KMS-11 (cell line): ENCODE measurements around the gene CASQ1.

Experiments
- H2AFZ ChIP-seq: fragments of 200-600 bp; sonication (generic); 2 replicates; pipeline ENCODE4 v1.6.1; 2016; ENCODE audit warnings: antibody characterized with exemption, mixed run types, low read depth
- H3K27ac ChIP-seq: fragments of 200-600 bp; sonication (generic); 2 replicates; pipeline ENCODE4 v1.6.1; 2016; ENCODE audit warnings: mild to moderate bottlenecking, mixed run types
- H3K27me3 ChIP-seq: fragments of 200-600 bp; sonication (generic); 2 replicates; pipeline ENCODE4 v1.6.1; 2017; ENCODE audit warnings: mild to moderate bottlenecking, low read depth, mixed run types, moderate library complexity; ENCODE audit not compliant: insufficient read depth
- H3K36me3 ChIP-seq: fragments of 200-600 bp; sonication (generic); 2 replicates; pipeline ENCODE4 v1.6.1; 2017; ENCODE audit warnings: mild to moderate bottlenecking, mixed run types; ENCODE audit not compliant: insufficient read depth
- H3K4me1 ChIP-seq: fragments of 200-600 bp; sonication (generic); 2 replicates; pipeline ENCODE4 v1.6.1; 2016; ENCODE audit warnings: mild to moderate bottlenecking, low read depth, mixed run types; ENCODE audit not compliant: poor library complexity, severe bottlenecking
- H3K4me2 ChIP-seq: fragments of 200-600 bp; sonication (generic); 2 replicates; pipeline ENCODE4 v1.7.0; 2016; ENCODE audit warnings: mild to moderate bottlenecking, mixed run types
- H3K4me3 ChIP-seq: fragments of 200-600 bp; sonication (generic); IDR thresholded peaks from 2 replicates; pipeline ENCODE4 v1.6.1; 2017; ENCODE audit warnings: low read depth, low read length, mixed read lengths; ENCODE audit not compliant: insufficient read depth
- H3K79me2 ChIP-seq: fragments of 200-600 bp; sonication (generic); 2 replicates; pipeline ENCODE4 v1.6.1; 2016; ENCODE audit warnings: low read depth, mixed run types; ENCODE audit not compliant: insufficient read depth
- H3K9ac ChIP-seq: fragments of 200-600 bp; sonication (generic); 2 replicates; pipeline ENCODE4 v1.6.1; 2016; ENCODE audit warnings: mild to moderate bottlenecking, mixed run types
- H4K20me1 ChIP-seq: fragments of 200-600 bp; sonication (generic); 2 replicates; pipeline ENCODE4 v1.6.1; 2016; ENCODE audit warnings: mild to moderate bottlenecking, mixed run types; ENCODE audit not compliant: insufficient read depth
- CTCF ChIP-seq: fragments of 200-600 bp; sonication (generic); conservative IDR thresholded peaks from 2 replicates; pipeline ENCODE4 v1.6.1; 2017; ENCODE audit warnings: low read depth, mild to moderate bottlenecking, antibody characterized with exemption, low read length, moderate library complexity, mixed read lengths

Gene CASQ1

GRCh38 chr1:160207118-160207650 lies 16.8 kb downstream of the CASQ1 start:
- Histone ChIP-seq H3K27ac (no peak overlapping the region), H3K79me2 (peaks cover 47% of the 10 kb centered on the region), H3K27me3 (no peaks in the 10 kb centered on the region), H2AFZ (no peak overlapping the region), H3K4me3 (no peak overlapping the region), H3K4me1 (peaks cover 66% of the 10 kb centered on the region), H3K4me2 (peak overlapping the region; percentile 95; the same call in 1 of the 2 replicates), H3K9ac (no peak overlapping the region), H3K36me3 (peaks cover 7% of the 10 kb centered on the region; the same call in 1 of the 2 replicates), H4K20me1 (0 out of 2 replicates have a peak, but pooled peaks cover 4% of the 10 kb centered on the region)
- no peak for TF ChIP-seq CTCF

GRCh38 chr1:160207771-160208556 lies 17.6 kb downstream of the CASQ1 start:
- Histone ChIP-seq H3K79me2 (peaks cover 47% of the 10 kb centered on the region), H4K20me1 (0 out of 2 replicates have a peak, but pooled peaks cover 4% of the 10 kb centered on the region), H3K4me3 (no peak overlapping the region), H3K27ac (no peak overlapping the region; the same call in 1 of the 2 replicates), H2AFZ (no peak overlapping the region), H3K27me3 (no peaks in the 10 kb centered on the region), H3K9ac (no peak overlapping the region), H3K36me3 (peaks cover 12% of the 10 kb centered on the region; the same call in 1 of the 2 replicates), H3K4me2 (no peak overlapping the region), H3K4me1 (peaks cover 66% of the 10 kb centered on the region)
- TF ChIP-seq CTCF = no peak

GRCh38 chr1:160208557-160209320 lies 18.4 kb downstream of the CASQ1 start:
- TF ChIP-seq CTCF = no peak
- H3K27me3 ChIP-seq = no peaks in the 10 kb centered on the region
- H4K20me1 ChIP-seq = 0 out of 2 replicates have a peak, but pooled peaks cover 4% of the 10 kb centered on the region
- H3K4me2 ChIP-seq = no peak overlapping the region; the same call in 1 of the 2 replicates
- no peak overlapping the region for H2AFZ ChIP-seq
- H3K36me3 ChIP-seq = peaks cover 17% of the 10 kb centered on the region; the same call in 1 of the 2 replicates
- H3K4me3 ChIP-seq = no peak overlapping the region
- H3K9ac ChIP-seq = no peak overlapping the region; the same call in 1 of the 2 replicates
- peaks cover 61% of the 10 kb centered on the region for H3K4me1 ChIP-seq
- peaks cover 47% of the 10 kb centered on the region for H3K79me2 ChIP-seq
- H3K27ac ChIP-seq = peak overlapping the region; percentile 4; the same call in 1 of the 2 replicates

GRCh38 chr1:160209321-160210046 lies 19.1 kb downstream of the CASQ1 start:
- Histone ChIP-seq H3K4me1 (peaks cover 54% of the 10 kb centered on the region), H3K27ac (peak overlapping the region; percentile 12; the same call in 1 of the 2 replicates), H2AFZ (no peak overlapping the region), H3K9ac (no peak overlapping the region; the same call in 1 of the 2 replicates), H3K36me3 (peaks cover 17% of the 10 kb centered on the region; the same call in 1 of the 2 replicates), H3K4me2 (peak overlapping the region; percentile 47), H3K4me3 (peak overlapping the region; percentile 33), H3K27me3 (no peaks in the 10 kb centered on the region), H3K79me2 (peaks cover 47% of the 10 kb centered on the region), H4K20me1 (0 out of 2 replicates have a peak, but pooled peaks cover 4% of the 10 kb centered on the region)
- TF ChIP-seq CTCF = 0 out of 2 replicates have a peak, but pooled peaks have one; percentile 4
